ENCODE results near the gene QKI. TPM values are rescaled to one million over a fixed set of nuclear protein-coding genes. Genes with fewer than 3 reads are reported as not detected.
A peak's percentile ranks its signal among the peaks of the same experiment; 100 is the strongest.

QKI gene
- total RNA-seq, 1 experiment from 2014 or later = 64.3 TPM

GRCh38 chr6:163439997-163440396 is 25.5 kb downstream of the QKI start:
- Histone ChIP-seq H3K4me2 (ENCODE audit: low read length) (no peak overlapping the region), H3K9ac (ENCODE audit: low read length) (no peak overlapping the region), H3K4me3 (ENCODE audit: low read length) (no peak overlapping the region), H3K27ac (ENCODE audit: low read length) (no peak overlapping the region), H3F3A (ENCODE audit: low read length, unreplicated experiment) (no peaks in the 10 kb centered on the region), H3K27me3 (ENCODE audit: low read length) (no peaks in the 10 kb centered on the region), H4K20me1 (ENCODE audit: low read length) (peaks cover 58% of the 10 kb centered on the region), H3K9me2 (replicated peaks; ENCODE audit: low read length) (no peaks in the 10 kb centered on the region), H3K36me3 (ENCODE audit: low read depth, low read length) (no peaks in the 10 kb centered on the region), H3K4me1 (ENCODE audit: insufficient read depth, low read length) (peaks cover 26% of the 10 kb centered on the region; the same call in 1 of the 2 replicates), H2AFZ (ENCODE audit: low read length) (no peak overlapping the region), H3K79me2 (ENCODE audit: low read length) (peaks cover 100% of the 10 kb centered on the region), H3K9me3 (ENCODE audit: low read length) (no peaks in the 10 kb centered on the region)
- ChIA-PET CTCF (no interaction called here), POLR2A (ENCODE audit: unreplicated experiment) (interaction anchor here (0.5 kb wide), 1 partner anchor 12 kb away, joined by 3 read pairs; no protein-coding TSS in a partner anchor)
- ATAC-seq = no peak
- no TSS peak for BruUV-seq (replicated peaks)
- intact Hi-C loops (cut with micrococcal nuclease) = no loop called here
- TF ChIP-seq EZH2 (IDR thresholded peaks at IDR 0.05; ENCODE audit: low read length, unreplicated experiment) (no peak), EZH2phosphoT487 (IDR thresholded peaks at IDR 0.05; ENCODE audit: borderline replicate concordance, low read length) (no peak), CTCF (conservative IDR thresholded peaks at IDR 0.05; ENCODE audit: low read depth, low read length) (no peak)
- no peak for DNase-seq

- no peaks in the 10 kb centered on the region for H3K36me3 ChIP-seq (ENCODE audit: low read depth, low read length)
- no peak overlapping the region for H2AFZ ChIP-seq (ENCODE audit: low read length)
- no peaks in the 10 kb centered on the region for H3K9me2 ChIP-seq (replicated peaks; ENCODE audit: low read length)
- H3K4me1 ChIP-seq (ENCODE audit: insufficient read depth, low read length) = peaks cover 26% of the 10 kb centered on the region; the same call in 1 of the 2 replicates
- H3K27me3 ChIP-seq (ENCODE audit: low read length) = no peaks in the 10 kb centered on the region
- H3K4me3 ChIP-seq (ENCODE audit: low read length) = no peak overlapping the region
- no peak for TF ChIP-seq CTCF (conservative IDR thresholded peaks at IDR 0.05; ENCODE audit: low read depth, low read length)
- TF ChIP-seq EZH2 (IDR thresholded peaks at IDR 0.05; ENCODE audit: low read length, unreplicated experiment) = no peak
- no peak for TF ChIP-seq EZH2phosphoT487 (IDR thresholded peaks at IDR 0.05; ENCODE audit: borderline replicate concordance, low read length)
- no peaks in the 10 kb centered on the region for H3F3A ChIP-seq (ENCODE audit: low read length, unreplicated experiment)
- peak; percentile 69 for DNase-seq
- H3K9ac ChIP-seq (ENCODE audit: low read length) = no peak overlapping the region
- peaks cover 100% of the 10 kb centered on the region for H3K79me2 ChIP-seq (ENCODE audit: low read length)
- ChIA-PET POLR2A (ENCODE audit: unreplicated experiment) (no interaction called here), CTCF (no interaction called here)
- H3K4me2 ChIP-seq (ENCODE audit: low read length) = no peak overlapping the region
- peak; percentile 42; the same call in 1 of the 2 replicates for ATAC-seq
- intact Hi-C loops (cut with micrococcal nuclease) = no loop called here
- H3K9me3 ChIP-seq (ENCODE audit: low read length) = no peaks in the 10 kb centered on the region
- BruUV-seq (replicated peaks) = no TSS peak
- H4K20me1 ChIP-seq (ENCODE audit: low read length) = peaks cover 54% of the 10 kb centered on the region
- no peak overlapping the region for H3K27ac ChIP-seq (ENCODE audit: low read length)
Measured at GRCh38 chr6:163442336-163442735, 27.8 kb downstream of the QKI start.

- Histone ChIP-seq H3K9me2 (replicated peaks; ENCODE audit: low read length) (no peaks in the 10 kb centered on the region), H4K20me1 (ENCODE audit: low read length) (peaks cover 42% of the 10 kb centered on the region), H3K4me3 (ENCODE audit: low read length) (no peak overlapping the region), H3K9ac (ENCODE audit: low read length) (no peak overlapping the region), H3F3A (ENCODE audit: low read length, unreplicated experiment) (no peaks in the 10 kb centered on the region), H3K27me3 (ENCODE audit: low read length) (no peaks in the 10 kb centered on the region), H3K4me1 (ENCODE audit: insufficient read depth, low read length) (peaks cover 13% of the 10 kb centered on the region; the same call in 1 of the 2 replicates), H3K4me2 (ENCODE audit: low read length) (no peak overlapping the region), H3K79me2 (ENCODE audit: low read length) (peaks cover 100% of the 10 kb centered on the region), H3K9me3 (ENCODE audit: low read length) (no peaks in the 10 kb centered on the region), H3K36me3 (ENCODE audit: low read depth, low read length) (no peaks in the 10 kb centered on the region), H2AFZ (ENCODE audit: low read length) (no peak overlapping the region), H3K27ac (ENCODE audit: low read length) (no peak overlapping the region)
- intact Hi-C loops (cut with micrococcal nuclease) = no loop called here
- TF ChIP-seq EZH2 (IDR thresholded peaks at IDR 0.05; ENCODE audit: low read length, unreplicated experiment) = no peak
- TF ChIP-seq EZH2phosphoT487 (IDR thresholded peaks at IDR 0.05; ENCODE audit: borderline replicate concordance, low read length) = no peak
- no peak for TF ChIP-seq CTCF (conservative IDR thresholded peaks at IDR 0.05; ENCODE audit: low read depth, low read length)
- DNase-seq (no peak), ATAC-seq (no peak)
- ChIA-PET POLR2A (ENCODE audit: unreplicated experiment) (no interaction called here), CTCF (no interaction called here)
- BruUV-seq (replicated peaks) = no TSS peak
Measured at GRCh38 chr6:163444077-163444476, 29.6 kb downstream of the QKI start.

Measured in PC-3 (cell line).